ENCODE data around the gene HHLA2. TPM values are rescaled to one million over a fixed set of nuclear protein-coding genes. Genes with fewer than 3 reads are reported as not detected.

HHLA2 gene
- total RNA-seq, 1 experiment from 2014 or later, result not detected

- H2AFZ ChIP-seq (ENCODE audit: low read length), result no peak overlapping the region
- no peak for DNase-seq
- H3K79me2 ChIP-seq (ENCODE audit: low read length), result no peaks in the 10 kb centered on the region
- peaks cover 32% of the 10 kb centered on the region for H3K4me1 ChIP-seq (ENCODE audit: insufficient read depth, low read length)
- CTCF ChIA-PET, result no interaction called here
- H3K4me2 ChIP-seq (ENCODE audit: low read length), result no peak overlapping the region
- intact Hi-C loops (cut with micrococcal nuclease), result loop anchor here (10.0 kb wide), 1 partner anchor 172 kb away; no protein-coding TSS in a partner anchor
- no peak for ATAC-seq
- POLR2A ChIA-PET (ENCODE audit: unreplicated experiment), result no interaction called here
- no peak overlapping the region for H3K9ac ChIP-seq (ENCODE audit: low read length)
- H3F3A ChIP-seq (ENCODE audit: low read length, unreplicated experiment), result no peaks in the 10 kb centered on the region
- no peaks in the 10 kb centered on the region for H3K27me3 ChIP-seq (ENCODE audit: low read length)
- H3K27ac ChIP-seq (ENCODE audit: low read length), result no peak overlapping the region
- no TSS peak for BruUV-seq (replicated peaks)
- no peaks in the 10 kb centered on the region for H3K9me3 ChIP-seq (ENCODE audit: low read length)
- TF ChIP-seq EZH2phosphoT487 (IDR thresholded peaks at IDR 0.05; ENCODE audit: borderline replicate concordance, low read length) (no peak), CTCF (conservative IDR thresholded peaks at IDR 0.05; ENCODE audit: low read depth, low read length) (no peak)
- H4K20me1 ChIP-seq (ENCODE audit: low read length), result no peaks in the 10 kb centered on the region
- no peaks in the 10 kb centered on the region for H3K9me2 ChIP-seq (replicated peaks; ENCODE audit: low read length)
- H3K36me3 ChIP-seq (ENCODE audit: low read depth, low read length), result no peaks in the 10 kb centered on the region
- H3K4me3 ChIP-seq (ENCODE audit: low read length), result no peak overlapping the region
Measured at GRCh38 chr3:108302570-108302969, 6.2 kb downstream of the HHLA2 start.

DNA sequence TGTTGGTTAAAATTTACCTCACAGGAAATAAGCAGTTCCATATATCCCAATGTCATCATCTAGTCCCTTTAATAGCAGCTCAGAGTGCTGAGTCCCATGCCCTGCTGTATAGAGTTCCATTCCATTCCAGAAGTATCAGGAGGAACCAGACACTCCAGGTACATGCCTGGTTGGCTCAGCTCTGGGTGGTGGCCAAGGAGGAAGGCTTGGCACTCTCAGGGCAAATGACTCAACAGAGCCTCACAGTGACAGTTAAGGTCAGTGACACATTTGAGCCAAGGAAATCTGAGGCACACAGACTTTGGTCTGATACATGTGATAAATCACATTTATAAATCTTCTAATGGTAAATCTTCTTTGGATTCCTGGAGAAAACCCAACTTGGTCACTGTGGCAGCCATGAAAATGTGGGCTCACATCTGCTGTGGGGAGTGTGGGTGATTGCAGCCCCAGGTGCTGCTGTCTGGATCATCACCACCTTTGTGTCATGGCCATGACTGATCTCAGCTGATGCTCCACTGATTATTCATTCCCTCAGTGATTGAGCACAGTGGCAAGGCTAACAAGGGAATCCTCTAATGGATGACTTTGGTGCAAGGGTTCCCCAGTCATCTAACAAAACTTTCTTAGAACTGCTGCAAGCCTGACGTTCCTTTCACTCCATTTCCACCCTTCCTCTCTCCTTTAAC, 9.3 kb downstream of the HHLA2 start:
- DNase-seq, result peak; percentile 94

More for the DNA sequence above, 9.3 kb downstream of the HHLA2 start:
- peak overlapping the region; percentile 25; the same call in 1 of the 2 replicates for H3K27ac ChIP-seq (ENCODE audit: low read length)
- POLR2A ChIA-PET (ENCODE audit: unreplicated experiment), result no interaction called here
- CTCF ChIA-PET, result interaction anchor here (0.5 to 0.6 kb wide), 2 partner anchors 38 to 79 kb away, joined by 3 to 4 read pairs; no protein-coding TSS in a partner anchor
- intact Hi-C loops (cut with micrococcal nuclease), result loop anchor here (10.0 kb wide), 1 partner anchor 169 kb away; no protein-coding TSS in a partner anchor
- H3K27me3 ChIP-seq (ENCODE audit: low read length), result no peaks in the 10 kb centered on the region
- H3K4me3 ChIP-seq (ENCODE audit: low read length), result no peak overlapping the region
- H3K9me3 ChIP-seq (ENCODE audit: low read length), result peaks cover 6% of the 10 kb centered on the region
- no peak overlapping the region for H3K9ac ChIP-seq (ENCODE audit: low read length)
- peak; percentile 97 for ATAC-seq
- BruUV-seq (replicated peaks), result no TSS peak
- H3F3A ChIP-seq (ENCODE audit: low read length, unreplicated experiment), result no peaks in the 10 kb centered on the region
- H3K4me2 ChIP-seq (ENCODE audit: low read length), result peak overlapping the region; percentile 20
- no peaks in the 10 kb centered on the region for H3K9me2 ChIP-seq (replicated peaks; ENCODE audit: low read length)
- H3K4me1 ChIP-seq (ENCODE audit: insufficient read depth, low read length), result peaks cover 30% of the 10 kb centered on the region
- no peaks in the 10 kb centered on the region for H4K20me1 ChIP-seq (ENCODE audit: low read length)
- no peak for TF ChIP-seq EZH2 (IDR thresholded peaks at IDR 0.05; ENCODE audit: low read length, unreplicated experiment)
- no peak for TF ChIP-seq EZH2phosphoT487 (IDR thresholded peaks at IDR 0.05; ENCODE audit: borderline replicate concordance, low read length)
- TF ChIP-seq CTCF (conservative IDR thresholded peaks at IDR 0.05; ENCODE audit: low read depth, low read length), result peak; percentile 15; the same call in 1 of the 2 replicates
- no peak overlapping the region for H2AFZ ChIP-seq (ENCODE audit: low read length)
- no peaks in the 10 kb centered on the region for H3K79me2 ChIP-seq (ENCODE audit: low read length)
- H3K36me3 ChIP-seq (ENCODE audit: low read depth, low read length), result no peaks in the 10 kb centered on the region

Data from PC-3 (cell line).